Astrocyte (in vitro differentiated cells and primary cell): ENCODE measurements around the gene NLRP10. TPM values are rescaled to one million over a fixed set of nuclear protein-coding genes. Genes with fewer than 3 reads are reported as not detected.

ENCODE experiments used
- DNase-seq: peaks from one replicate; pipeline ENCODE4 v3.0.0-alpha.2; 2010; ENCODE audit warnings: low read depth
- FAIRE-seq: peaks from 2 replicates; lab custom pipeline; 2011; peaks lifted over from hg19 to GRCh38; lab: Jason Lieb, UNC
- H2AFZ ChIP-seq: 2 replicates; pipeline ENCODE4 v1.6.0; 2012; ENCODE audit warnings: low read depth, low read length, inconsistent platforms
- H3K27ac ChIP-seq: 2 replicates; pipeline ENCODE4 v1.5.1; 2011; ENCODE audit warnings: low read depth, low read length, inconsistent platforms
- H3K27me3 ChIP-seq: 2 replicates; pipeline ENCODE4 v1.6.0; 2011; ENCODE audit warnings: low read length, inconsistent platforms; ENCODE audit not compliant: insufficient read depth
- H3K36me3 ChIP-seq: 2 replicates; pipeline ENCODE4 v1.5.1; 2011; ENCODE audit warnings: low read length, inconsistent platforms; ENCODE audit not compliant: insufficient read depth
- H3K4me1 ChIP-seq: 2 replicates; pipeline ENCODE4 v1.5.1; 2011; ENCODE audit warnings: low read length, inconsistent platforms; ENCODE audit not compliant: insufficient read depth
- H3K4me2 ChIP-seq: 2 replicates; pipeline ENCODE4 v1.6.0; 2012; ENCODE audit warnings: low read length, inconsistent platforms
- H3K4me3 ChIP-seq: 2 replicates; pipeline ENCODE4 v1.5.1; 2011; ENCODE audit warnings: low read depth, mild to moderate bottlenecking, low read length, inconsistent platforms; ENCODE audit not compliant: insufficient read depth
- H3K79me2 ChIP-seq: 2 replicates; pipeline ENCODE4 v1.6.0; 2012; ENCODE audit warnings: mild to moderate bottlenecking, low read length, inconsistent platforms; ENCODE audit not compliant: insufficient read depth
- H3K9ac ChIP-seq: 2 replicates; pipeline ENCODE4 v1.6.0; 2012; ENCODE audit warnings: mild to moderate bottlenecking, low read length, inconsistent platforms
- H3K9me3 ChIP-seq: 2 replicates; pipeline ENCODE4 v1.5.1; 2012; ENCODE audit warnings: low read depth, mild to moderate bottlenecking, low read length, inconsistent platforms; ENCODE audit not compliant: insufficient read depth
- H4K20me1 ChIP-seq: 2 replicates; pipeline ENCODE4 v1.6.0; 2012; ENCODE audit warnings: low read length, inconsistent platforms; ENCODE audit not compliant: insufficient read depth
- H3K27ac Mint-ChIP-seq: one replicate; pipeline ENCODE4 v1.8.0; 2021; ENCODE audit warnings: mild to moderate bottlenecking, mixed read lengths; ENCODE audit not compliant: unreplicated experiment
- H3K27me3 Mint-ChIP-seq: one replicate; pipeline ENCODE4 v1.8.0; 2021; ENCODE audit warnings: low read depth, mixed read lengths; ENCODE audit not compliant: unreplicated experiment
- H3K36me3 Mint-ChIP-seq: one replicate; pipeline ENCODE4 v1.8.0; 2021; ENCODE audit warnings: low read depth, mixed read lengths; ENCODE audit not compliant: unreplicated experiment
- H3K4me1 Mint-ChIP-seq: one replicate; pipeline ENCODE4 v1.8.0; 2021; ENCODE audit warnings: low read depth, mixed read lengths; ENCODE audit not compliant: unreplicated experiment
- H3K4me3 Mint-ChIP-seq: one replicate; pipeline ENCODE4 v1.8.0; 2021; ENCODE audit warnings: mild to moderate bottlenecking, moderate library complexity, mixed read lengths; ENCODE audit not compliant: unreplicated experiment
- H3K9me3 Mint-ChIP-seq: one replicate; pipeline ENCODE4 v1.8.0; 2021; ENCODE audit warnings: mild to moderate bottlenecking, mixed read lengths; ENCODE audit not compliant: unreplicated experiment
- CTCF ChIP-seq: IDR thresholded peaks from 2 replicates; pipeline ENCODE4 v1.5.1; 2011; ENCODE audit warnings: low read depth, mild to moderate bottlenecking, inconsistent platforms, low read length, moderate library complexity; ENCODE audit not compliant: insufficient read depth
- EZH2 ChIP-seq: IDR thresholded peaks from 2 replicates; pipeline ENCODE4 v1.6.1; 2012; ENCODE audit warnings: mild to moderate bottlenecking, low read length, inconsistent platforms; ENCODE audit not compliant: insufficient read depth
- total RNA-seq: library from RNA; stranded (reverse); gene quantifications from 2 replicates; pipeline ENCODE4 v1.2.1, GENCODE V29; 2021

The NLRP10 gene
- total RNA-seq, 1 donor from 2014 or later = 3.1 TPM

- H4K20me1 ChIP-seq = no peaks in the 10 kb centered on the region
- H3K27ac Mint-ChIP-seq = no peak overlapping the region
- no peak for FAIRE-seq
- no peak overlapping the region for H3K4me2 ChIP-seq
- H3K4me1 Mint-ChIP-seq = no peaks in the 10 kb centered on the region
- no peaks in the 10 kb centered on the region for H3K27me3 ChIP-seq
- H3K9ac ChIP-seq = no peak overlapping the region
- H3K79me2 ChIP-seq = no peaks in the 10 kb centered on the region
- H3K4me3 ChIP-seq = no peak overlapping the region
- DNase-seq = no peak
- H3K36me3 ChIP-seq = no peaks in the 10 kb centered on the region
- no peak overlapping the region for H2AFZ ChIP-seq
- H3K27ac ChIP-seq = no peak overlapping the region
- TF ChIP-seq CTCF (no peak), EZH2 (no peak)
- H3K4me1 ChIP-seq = no peaks in the 10 kb centered on the region
- H3K9me3 ChIP-seq = no peaks in the 10 kb centered on the region
- H3K36me3 Mint-ChIP-seq = no peaks in the 10 kb centered on the region
- peaks cover 11% of the 10 kb centered on the region for H3K9me3 Mint-ChIP-seq
- no peak overlapping the region for H3K4me3 Mint-ChIP-seq
- peaks cover 5% of the 10 kb centered on the region for H3K27me3 Mint-ChIP-seq
These were observed 47.1 kb downstream of the NLRP10 start for GRCh38 chr11:7918141-7918540.

Other genes starting within 250 kb of the NLRP10 start
- 1.2 and 1.4 TPM in 2 replicates for gene OR5P2, start 168.5 kb downstream of the NLRP10 start, total RNA-seq
- 0.60 and 0.93 TPM in 2 replicates for gene OR5P3, start 134.6 kb downstream of the NLRP10 start, total RNA-seq
- 0.07 TPM in 1 of 2 replicates, not detected in the other for gene OR10A6, start 34.2 kb downstream of the NLRP10 start, total RNA-seq
- gene OR10A3, start 23.7 kb downstream of the NLRP10 start, total RNA-seq = not detected in 2 replicates
- gene EIF3F, start 21.9 kb upstream of the NLRP10 start, total RNA-seq = 243 and 260 TPM in 2 replicates
- 5.7 and 6.0 TPM in 2 replicates for gene TUB, start 115.8 kb upstream of the NLRP10 start, total RNA-seq
- 2.5 and 3.0 TPM in 2 replicates for gene RIC3, start 203.6 kb upstream of the NLRP10 start, total RNA-seq